GM12801 (cell line): Measurements from ENCODE around the gene PARD3B.

ENCODE experiments used
- TF ChIP-seq, protein P1 (sequence below): IDR thresholded peaks from one replicate; pipeline ENCODE4 v1.5.1; 2011; ENCODE audit warnings: control low read depth; ENCODE audit not compliant: insufficient read length; ENCODE audit errors: extremely low read depth

The PARD3B gene

DNA sequence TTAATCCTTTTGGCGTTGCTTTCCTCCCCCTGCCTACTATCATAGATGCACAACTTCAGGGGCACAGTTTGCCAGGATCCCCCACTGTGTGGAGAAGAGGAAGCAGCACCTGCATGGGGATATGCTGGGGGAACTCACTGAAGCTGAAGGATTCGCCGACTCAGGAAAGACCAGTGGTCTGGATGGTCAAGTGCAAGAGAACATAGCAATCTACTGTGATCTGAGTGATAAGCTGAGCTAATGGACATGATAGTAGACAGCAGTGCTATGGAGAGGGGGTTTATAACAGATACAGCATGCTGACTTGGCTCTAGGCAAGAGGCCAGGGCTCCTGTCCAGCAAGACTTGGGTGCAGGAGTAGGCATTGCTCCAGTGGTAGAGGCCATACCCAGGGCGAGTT, 1012.6 kb downstream of the PARD3B start:
- TF ChIP-seq, protein P1, sequence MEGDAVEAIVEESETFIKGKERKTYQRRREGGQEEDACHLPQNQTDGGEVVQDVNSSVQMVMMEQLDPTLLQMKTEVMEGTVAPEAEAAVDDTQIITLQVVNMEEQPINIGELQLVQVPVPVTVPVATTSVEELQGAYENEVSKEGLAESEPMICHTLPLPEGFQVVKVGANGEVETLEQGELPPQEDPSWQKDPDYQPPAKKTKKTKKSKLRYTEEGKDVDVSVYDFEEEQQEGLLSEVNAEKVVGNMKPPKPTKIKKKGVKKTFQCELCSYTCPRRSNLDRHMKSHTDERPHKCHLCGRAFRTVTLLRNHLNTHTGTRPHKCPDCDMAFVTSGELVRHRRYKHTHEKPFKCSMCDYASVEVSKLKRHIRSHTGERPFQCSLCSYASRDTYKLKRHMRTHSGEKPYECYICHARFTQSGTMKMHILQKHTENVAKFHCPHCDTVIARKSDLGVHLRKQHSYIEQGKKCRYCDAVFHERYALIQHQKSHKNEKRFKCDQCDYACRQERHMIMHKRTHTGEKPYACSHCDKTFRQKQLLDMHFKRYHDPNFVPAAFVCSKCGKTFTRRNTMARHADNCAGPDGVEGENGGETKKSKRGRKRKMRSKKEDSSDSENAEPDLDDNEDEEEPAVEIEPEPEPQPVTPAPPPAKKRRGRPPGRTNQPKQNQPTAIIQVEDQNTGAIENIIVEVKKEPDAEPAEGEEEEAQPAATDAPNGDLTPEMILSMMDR = no peak

DNA sequence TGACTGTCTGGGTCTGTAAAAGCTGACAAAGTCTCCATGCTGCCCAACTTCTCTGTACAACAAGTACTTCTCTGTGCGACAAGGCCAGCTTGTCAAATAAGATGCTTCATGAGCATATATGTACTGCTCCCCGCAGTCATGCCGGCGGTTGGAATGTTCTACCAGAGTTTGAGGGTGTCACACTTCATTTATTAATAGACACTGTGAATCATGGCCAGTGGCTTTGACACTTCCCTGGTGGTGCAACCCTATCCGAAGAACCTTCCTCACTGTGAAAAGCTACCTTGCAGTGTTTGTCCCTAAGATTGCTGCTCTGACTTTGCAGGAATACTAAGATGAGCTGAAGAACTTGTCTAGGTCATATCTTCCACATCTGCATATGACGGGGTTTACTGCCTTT, 1016.2 kb downstream of the PARD3B start:
- TF ChIP-seq, protein P1 = no peak

GRCh38 chr2:205563646-205564045, 1018.4 kb downstream of the PARD3B start:
- TF ChIP-seq, protein P1 = no peak

GRCh38 chr2:205564346-205565141, 1019.3 kb downstream of the PARD3B start:
- TF ChIP-seq, protein P1 = no peak

GRCh38 chr2:205565142-205565522, 1019.9 kb downstream of the PARD3B start:
- TF ChIP-seq, protein P1 = no peak

GRCh38 chr2:205566606-205567168, 1021.4 kb downstream of the PARD3B start:
- TF ChIP-seq, protein P1 = no peak

GRCh38 chr2:205568620-205569019, 1023.3 kb downstream of the PARD3B start:
- TF ChIP-seq, protein P1 = no peak
